GM23338 (cell line): ENCODE results near the gene SIRT4. TPM values are rescaled to one million over a fixed set of nuclear protein-coding genes. Genes with fewer than 3 reads are reported as not detected.

Experiments used
- ATAC-seq: fragments of 200-7000 bp; cut with Tn5 transposase; 3 replicates; pipeline ENCODE4 v1.9.1; 2020
- DNase-seq: peaks from one replicate; pipeline ENCODE4 v3.0.0-alpha.2; 2015; ENCODE audit warnings: low spot score
- H2AFZ ChIP-seq: fragments of 200-600 bp; sonication (generic); 2 replicates; pipeline ENCODE4 v1.8.0; 2016; ENCODE audit warnings: antibody characterized with exemption, mild to moderate bottlenecking, moderate library complexity
- H3F3A ChIP-seq: fragments of 200-600 bp; sonication (generic); replicated peaks from 2 replicates; pipeline ENCODE4 v1.8.0; 2017; ENCODE audit warnings: antibody characterized with exemption, mixed run types, low read depth
- H3K27ac ChIP-seq: fragments of 200-600 bp; sonication (generic); 2 replicates; pipeline ENCODE4 v1.6.1; 2016; ENCODE audit warnings: low read depth
- H3K27me3 ChIP-seq: fragments of 200-600 bp; sonication (generic); 2 replicates; pipeline ENCODE4 v1.8.0; 2016; ENCODE audit warnings: mild to moderate bottlenecking, mixed run types, moderate library complexity; ENCODE audit not compliant: insufficient read depth
- H3K36me3 ChIP-seq: fragments of 200-600 bp; sonication (generic); 2 replicates; pipeline ENCODE4 v1.8.0; 2016; ENCODE audit warnings: mild to moderate bottlenecking; ENCODE audit not compliant: insufficient read depth
- H3K4me1 ChIP-seq: fragments of 200-600 bp; sonication (generic); 2 replicates; pipeline ENCODE4 v1.8.0; 2016; ENCODE audit warnings: mild to moderate bottlenecking, moderate library complexity; ENCODE audit not compliant: insufficient read depth
- H3K4me2 ChIP-seq: fragments of 200-600 bp; sonication (generic); 2 replicates; pipeline ENCODE4 v1.7.1; 2017; ENCODE audit warnings: mixed run types
- H3K4me3 ChIP-seq: fragments of 200-600 bp; sonication (generic); 2 replicates; pipeline ENCODE4 v1.6.1; 2016; ENCODE audit warnings: mixed run types
- H3K79me2 ChIP-seq: fragments of 200-600 bp; sonication (generic); replicated peaks from 2 replicates; pipeline ENCODE4 v1.8.0; 2017; ENCODE audit warnings: mild to moderate bottlenecking; ENCODE audit not compliant: insufficient read depth
- H3K9me2 ChIP-seq: fragments of 200-600 bp; sonication (generic); 2 replicates; pipeline ENCODE4 v1.8.0; 2017; ENCODE audit not compliant: insufficient read depth
- H4K20me1 ChIP-seq: fragments of 200-600 bp; sonication (generic); replicated peaks from 2 replicates; pipeline ENCODE4 v1.8.0; 2017; ENCODE audit warnings: mild to moderate bottlenecking; ENCODE audit not compliant: insufficient read depth
- H3K27ac Mint-ChIP-seq: 2 replicates; pipeline ENCODE4 v1.8.0; 2020; ENCODE audit warnings: inconsistent platforms, mild to moderate bottlenecking, moderate library complexity, mixed read lengths
- H3K27me3 Mint-ChIP-seq: 3 replicates; pipeline ENCODE4 v1.8.0; 2022; ENCODE audit warnings: low read depth, mild to moderate bottlenecking, moderate library complexity, mixed read lengths, inconsistent platforms; ENCODE audit not compliant: insufficient read depth, poor library complexity
- H3K36me3 Mint-ChIP-seq: 3 replicates; pipeline ENCODE4 v1.8.0; 2021; ENCODE audit warnings: low read depth, mild to moderate bottlenecking, inconsistent platforms, moderate library complexity, mixed read lengths
- H3K4me1 Mint-ChIP-seq: 3 replicates; pipeline ENCODE4 v1.8.0; 2020; ENCODE audit warnings: mild to moderate bottlenecking, inconsistent platforms, mixed read lengths
- H3K4me3 Mint-ChIP-seq: 3 replicates; pipeline ENCODE4 v1.8.0; 2021; ENCODE audit warnings: moderate library complexity, mild to moderate bottlenecking, inconsistent platforms, mixed read lengths
- H3K9me3 Mint-ChIP-seq: 3 replicates; pipeline ENCODE4 v1.8.0; 2020; ENCODE audit warnings: moderate library complexity, mild to moderate bottlenecking, inconsistent platforms, mixed read lengths
- CREB1 ChIP-seq: fragments of 250-450 bp; sonication (Bioruptor Pico); IDR thresholded peaks from 2 replicates; pipeline ENCODE4 v1.5.0; 2020; ENCODE audit warnings: low read depth, mild to moderate bottlenecking, moderate library complexity
- EZH2phosphoT487 ChIP-seq: fragments of 200-600 bp; sonication (generic); IDR thresholded peaks from one replicate; pipeline ENCODE4 v1.8.1; 2018; ENCODE audit warnings: antibody characterized with exemption; ENCODE audit not compliant: unreplicated experiment
- JUNB ChIP-seq: IDR thresholded peaks from one replicate; pipeline ENCODE4 v1.6.1; 2016; ENCODE audit warnings: antibody characterized with exemption; ENCODE audit not compliant: unreplicated experiment
- NANOG ChIP-seq: IDR thresholded peaks from 2 replicates; pipeline ENCODE4 v1.6.1; 2016; ENCODE audit warnings: antibody characterized with exemption, borderline replicate concordance
- POLR2AphosphoS5 ChIP-seq: IDR thresholded peaks from 2 replicates; pipeline ENCODE4 v1.6.1; 2016; ENCODE audit warnings: antibody characterized with exemption, low read depth
- STAT1 ChIP-seq: IDR thresholded peaks from one replicate; pipeline ENCODE4 v1.6.1; 2016; ENCODE audit warnings: antibody characterized with exemption; ENCODE audit not compliant: unreplicated experiment
- ZNF331 ChIP-seq: fragments of 250-450 bp; sonication (Bioruptor Pico); IDR thresholded peaks from 2 replicates; pipeline ENCODE4 v1.5.0; 2020; ENCODE audit warnings: low read depth, mild to moderate bottlenecking, moderate library complexity
- polyA plus RNA-seq: library from polyadenylated mRNA; unstranded; fragments of >200 nt; fragmentation: Nextera tagmentation; extraction: Ambion mirVana; gene quantifications from 2 replicates; pipeline ENCODE4 v1.2.1, GENCODE V29; 2016
- total RNA-seq: library from RNA; depleted of rRNA; stranded (reverse); fragments of >200 nt; shearing (Covaris generic); gene quantifications from 2 replicates; pipeline ENCODE4 v1.2.3, GENCODE V29; 2014
- TF ChIP-seq, protein P1 (sequence below): IDR thresholded peaks from one replicate; pipeline ENCODE4 v1.6.1; 2018; ENCODE audit warnings: antibody characterized with exemption; ENCODE audit not compliant: unreplicated experiment
- TF ChIP-seq, protein P2 (sequence below), 2 experiments: fragments of 200-600 bp in 1 of 2; sonication (generic) in 1 of 2; conservative IDR thresholded peaks; 2 replicates each; pipeline versions ENCODE4 v1.5.1 to v1.6.1; 2016 to 2017; ENCODE audit warnings: antibody characterized with exemption in 2 of 2, low read depth in 2 of 2, mild to moderate bottlenecking in 2 of 2, moderate library complexity in 1 of 2
- TF ChIP-seq, protein P3 (sequence below): fragments of 250-450 bp; sonication (Bioruptor Pico); IDR thresholded peaks from 2 replicates; pipeline ENCODE4 v1.5.0; 2020; ENCODE audit warnings: mild to moderate bottlenecking, moderate library complexity

SIRT4 gene
- total and polyA plus RNA-seq, 2 experiments from 2014 or later: 2.0 to 3.0 TPM

DNA sequence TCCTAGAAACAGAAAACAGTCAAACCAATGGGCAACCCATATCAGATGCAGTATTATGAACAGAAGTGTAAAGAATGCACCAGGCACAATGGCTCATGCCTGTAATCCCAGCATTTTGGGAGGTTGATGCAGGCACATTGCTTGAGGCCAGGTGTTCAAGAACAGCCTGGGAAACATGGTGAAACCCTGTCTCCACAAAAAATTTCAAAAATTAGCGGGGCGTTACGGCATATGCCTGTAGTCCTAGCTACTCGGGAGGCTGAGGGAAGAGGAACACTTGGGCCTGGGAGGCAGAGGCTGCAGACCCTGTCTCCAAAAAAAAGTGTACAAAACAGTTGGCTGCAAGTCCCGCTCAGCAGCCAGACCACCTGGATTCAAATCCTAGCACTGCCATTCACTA lies 41.5 kb upstream of the SIRT4 start:
- no peak for DNase-seq
- peaks cover 17% of the 10 kb centered on the region for H3K27me3 Mint-ChIP-seq
- Histone ChIP-seq H3K4me2 (no peak overlapping the region), H3K79me2 (peaks cover 94% of the 10 kb centered on the region), H4K20me1 (peaks cover 22% of the 10 kb centered on the region), H3K27ac (no peak overlapping the region), H3K27me3 (no peaks in the 10 kb centered on the region), H3K4me3 (no peak overlapping the region), H3K9me2 (no peaks in the 10 kb centered on the region), H3K4me1 (peaks cover 52% of the 10 kb centered on the region), H3K36me3 (no peaks in the 10 kb centered on the region), H2AFZ (no peak overlapping the region), H3F3A (0 out of 2 replicates have a peak, but pooled peaks cover 16% of the 10 kb centered on the region)
- ATAC-seq: no peak
- TF ChIP-seq, protein P1, sequence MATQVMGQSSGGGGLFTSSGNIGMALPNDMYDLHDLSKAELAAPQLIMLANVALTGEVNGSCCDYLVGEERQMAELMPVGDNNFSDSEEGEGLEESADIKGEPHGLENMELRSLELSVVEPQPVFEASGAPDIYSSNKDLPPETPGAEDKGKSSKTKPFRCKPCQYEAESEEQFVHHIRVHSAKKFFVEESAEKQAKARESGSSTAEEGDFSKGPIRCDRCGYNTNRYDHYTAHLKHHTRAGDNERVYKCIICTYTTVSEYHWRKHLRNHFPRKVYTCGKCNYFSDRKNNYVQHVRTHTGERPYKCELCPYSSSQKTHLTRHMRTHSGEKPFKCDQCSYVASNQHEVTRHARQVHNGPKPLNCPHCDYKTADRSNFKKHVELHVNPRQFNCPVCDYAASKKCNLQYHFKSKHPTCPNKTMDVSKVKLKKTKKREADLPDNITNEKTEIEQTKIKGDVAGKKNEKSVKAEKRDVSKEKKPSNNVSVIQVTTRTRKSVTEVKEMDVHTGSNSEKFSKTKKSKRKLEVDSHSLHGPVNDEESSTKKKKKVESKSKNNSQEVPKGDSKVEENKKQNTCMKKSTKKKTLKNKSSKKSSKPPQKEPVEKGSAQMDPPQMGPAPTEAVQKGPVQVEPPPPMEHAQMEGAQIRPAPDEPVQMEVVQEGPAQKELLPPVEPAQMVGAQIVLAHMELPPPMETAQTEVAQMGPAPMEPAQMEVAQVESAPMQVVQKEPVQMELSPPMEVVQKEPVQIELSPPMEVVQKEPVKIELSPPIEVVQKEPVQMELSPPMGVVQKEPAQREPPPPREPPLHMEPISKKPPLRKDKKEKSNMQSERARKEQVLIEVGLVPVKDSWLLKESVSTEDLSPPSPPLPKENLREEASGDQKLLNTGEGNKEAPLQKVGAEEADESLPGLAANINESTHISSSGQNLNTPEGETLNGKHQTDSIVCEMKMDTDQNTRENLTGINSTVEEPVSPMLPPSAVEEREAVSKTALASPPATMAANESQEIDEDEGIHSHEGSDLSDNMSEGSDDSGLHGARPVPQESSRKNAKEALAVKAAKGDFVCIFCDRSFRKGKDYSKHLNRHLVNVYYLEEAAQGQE: no peak
- TF ChIP-seq, protein P2, sequence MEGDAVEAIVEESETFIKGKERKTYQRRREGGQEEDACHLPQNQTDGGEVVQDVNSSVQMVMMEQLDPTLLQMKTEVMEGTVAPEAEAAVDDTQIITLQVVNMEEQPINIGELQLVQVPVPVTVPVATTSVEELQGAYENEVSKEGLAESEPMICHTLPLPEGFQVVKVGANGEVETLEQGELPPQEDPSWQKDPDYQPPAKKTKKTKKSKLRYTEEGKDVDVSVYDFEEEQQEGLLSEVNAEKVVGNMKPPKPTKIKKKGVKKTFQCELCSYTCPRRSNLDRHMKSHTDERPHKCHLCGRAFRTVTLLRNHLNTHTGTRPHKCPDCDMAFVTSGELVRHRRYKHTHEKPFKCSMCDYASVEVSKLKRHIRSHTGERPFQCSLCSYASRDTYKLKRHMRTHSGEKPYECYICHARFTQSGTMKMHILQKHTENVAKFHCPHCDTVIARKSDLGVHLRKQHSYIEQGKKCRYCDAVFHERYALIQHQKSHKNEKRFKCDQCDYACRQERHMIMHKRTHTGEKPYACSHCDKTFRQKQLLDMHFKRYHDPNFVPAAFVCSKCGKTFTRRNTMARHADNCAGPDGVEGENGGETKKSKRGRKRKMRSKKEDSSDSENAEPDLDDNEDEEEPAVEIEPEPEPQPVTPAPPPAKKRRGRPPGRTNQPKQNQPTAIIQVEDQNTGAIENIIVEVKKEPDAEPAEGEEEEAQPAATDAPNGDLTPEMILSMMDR (conservative IDR thresholded peaks at IDR 0.05; ENCODE audit: low read depth in 2 of 2): no peak
- TF ChIP-seq STAT1: no peak
- no peak for TF ChIP-seq JUNB
- no peak for TF ChIP-seq NANOG
- TF ChIP-seq CREB1: no peak
- TF ChIP-seq, protein P3, sequence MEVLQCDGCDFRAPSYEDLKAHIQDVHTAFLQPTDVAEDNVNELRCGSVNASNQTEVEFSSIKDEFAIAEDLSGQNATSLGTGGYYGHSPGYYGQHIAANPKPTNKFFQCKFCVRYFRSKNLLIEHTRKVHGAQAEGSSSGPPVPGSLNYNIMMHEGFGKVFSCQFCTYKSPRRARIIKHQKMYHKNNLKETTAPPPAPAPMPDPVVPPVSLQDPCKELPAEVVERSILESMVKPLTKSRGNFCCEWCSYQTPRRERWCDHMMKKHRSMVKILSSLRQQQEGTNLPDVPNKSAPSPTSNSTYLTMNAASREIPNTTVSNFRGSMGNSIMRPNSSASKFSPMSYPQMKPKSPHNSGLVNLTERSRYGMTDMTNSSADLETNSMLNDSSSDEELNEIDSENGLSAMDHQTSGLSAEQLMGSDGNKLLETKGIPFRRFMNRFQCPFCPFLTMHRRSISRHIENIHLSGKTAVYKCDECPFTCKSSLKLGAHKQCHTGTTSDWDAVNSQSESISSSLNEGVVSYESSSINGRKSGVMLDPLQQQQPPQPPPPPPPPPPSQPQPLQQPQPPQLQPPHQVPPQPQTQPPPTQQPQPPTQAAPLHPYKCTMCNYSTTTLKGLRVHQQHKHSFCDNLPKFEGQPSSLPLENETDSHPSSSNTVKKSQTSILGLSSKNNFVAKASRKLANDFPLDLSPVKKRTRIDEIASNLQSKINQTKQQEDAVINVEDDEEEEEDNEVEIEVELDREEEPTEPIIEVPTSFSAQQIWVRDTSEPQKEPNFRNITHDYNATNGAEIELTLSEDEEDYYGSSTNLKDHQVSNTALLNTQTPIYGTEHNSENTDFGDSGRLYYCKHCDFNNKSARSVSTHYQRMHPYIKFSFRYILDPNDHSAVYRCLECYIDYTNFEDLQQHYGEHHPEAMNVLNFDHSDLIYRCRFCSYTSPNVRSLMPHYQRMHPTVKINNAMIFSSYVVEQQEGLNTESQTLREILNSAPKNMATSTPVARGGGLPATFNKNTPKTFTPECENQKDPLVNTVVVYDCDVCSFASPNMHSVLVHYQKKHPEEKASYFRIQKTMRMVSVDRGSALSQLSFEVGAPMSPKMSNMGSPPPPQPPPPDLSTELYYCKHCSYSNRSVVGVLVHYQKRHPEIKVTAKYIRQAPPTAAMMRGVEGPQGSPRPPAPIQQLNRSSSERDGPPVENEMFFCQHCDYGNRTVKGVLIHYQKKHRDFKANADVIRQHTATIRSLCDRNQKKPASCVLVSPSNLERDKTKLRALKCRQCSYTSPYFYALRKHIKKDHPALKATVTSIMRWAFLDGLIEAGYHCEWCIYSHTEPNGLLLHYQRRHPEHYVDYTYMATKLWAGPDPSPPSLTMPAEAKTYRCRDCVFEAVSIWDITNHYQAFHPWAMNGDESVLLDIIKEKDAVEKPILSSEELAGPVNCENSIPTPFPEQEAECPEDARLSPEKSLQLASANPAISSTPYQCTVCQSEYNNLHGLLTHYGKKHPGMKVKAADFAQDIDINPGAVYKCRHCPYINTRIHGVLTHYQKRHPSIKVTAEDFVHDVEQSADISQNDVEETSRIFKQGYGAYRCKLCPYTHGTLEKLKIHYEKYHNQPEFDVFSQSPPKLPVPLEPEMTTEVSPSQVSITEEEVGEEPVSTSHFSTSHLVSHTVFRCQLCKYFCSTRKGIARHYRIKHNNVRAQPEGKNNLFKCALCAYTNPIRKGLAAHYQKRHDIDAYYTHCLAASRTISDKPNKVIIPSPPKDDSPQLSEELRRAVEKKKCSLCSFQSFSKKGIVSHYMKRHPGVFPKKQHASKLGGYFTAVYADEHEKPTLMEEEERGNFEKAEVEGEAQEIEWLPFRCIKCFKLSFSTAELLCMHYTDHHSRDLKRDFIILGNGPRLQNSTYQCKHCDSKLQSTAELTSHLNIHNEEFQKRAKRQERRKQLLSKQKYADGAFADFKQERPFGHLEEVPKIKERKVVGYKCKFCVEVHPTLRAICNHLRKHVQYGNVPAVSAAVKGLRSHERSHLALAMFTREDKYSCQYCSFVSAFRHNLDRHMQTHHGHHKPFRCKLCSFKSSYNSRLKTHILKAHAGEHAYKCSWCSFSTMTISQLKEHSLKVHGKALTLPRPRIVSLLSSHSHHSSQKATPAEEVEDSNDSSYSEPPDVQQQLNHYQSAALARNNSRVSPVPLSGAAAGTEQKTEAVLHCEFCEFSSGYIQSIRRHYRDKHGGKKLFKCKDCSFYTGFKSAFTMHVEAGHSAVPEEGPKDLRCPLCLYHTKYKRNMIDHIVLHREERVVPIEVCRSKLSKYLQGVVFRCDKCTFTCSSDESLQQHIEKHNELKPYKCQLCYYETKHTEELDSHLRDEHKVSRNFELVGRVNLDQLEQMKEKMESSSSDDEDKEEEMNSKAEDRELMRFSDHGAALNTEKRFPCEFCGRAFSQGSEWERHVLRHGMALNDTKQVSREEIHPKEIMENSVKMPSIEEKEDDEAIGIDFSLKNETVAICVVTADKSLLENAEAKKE: no peak
- no peak for TF ChIP-seq EZH2phosphoT487
- TF ChIP-seq ZNF331 (CRISPR knock-in tag): no peak
- TF ChIP-seq POLR2AphosphoS5: no peak
- H3K4me1 Mint-ChIP-seq: peaks cover 63% of the 10 kb centered on the region
- no peaks in the 10 kb centered on the region for H3K9me3 Mint-ChIP-seq
- 0 out of 3 replicates have a peak, but pooled peaks cover 2% of the 10 kb centered on the region for H3K36me3 Mint-ChIP-seq
- H3K4me3 Mint-ChIP-seq: no peak overlapping the region
- no peak overlapping the region for H3K27ac Mint-ChIP-seq
